Activated CD8-positive, alpha-beta memory T cell treated with anti-CD3 and anti-CD28 coated beads, Interleukin-2, amount 10 ng/mL, durations not matched to agents 7 days and 5 days (primary cell): ENCODE results near the gene LDB2. TPM values are rescaled to one million over a fixed set of nuclear protein-coding genes. Genes with fewer than 3 reads are reported as not detected.

Source experiments
- ATAC-seq: fragments of 150-1000 bp; cut with Tn5 transposase; one replicate; pipeline ENCODE4 v1.10.0; 2021; ENCODE audit warnings: moderate library complexity
- CTCF ChIA-PET: fragments of 350-600 bp; sonication (Branson Sonifier 250); formaldehyde crosslinking; loops from one replicate; lab custom pipeline; 2021; ENCODE audit warnings: antibody characterized with exemption; lab: Charles Lee
- DNase-seq: peaks from one replicate; pipeline ENCODE4 v3.0.0-alpha.2; 2020
- H3K27ac Mint-ChIP-seq: one replicate; pipeline ENCODE4 v1.8.0; 2021; ENCODE audit warnings: mild to moderate bottlenecking, mixed read lengths
- H3K27me3 Mint-ChIP-seq: one replicate; pipeline ENCODE4 v1.8.0; 2021; ENCODE audit warnings: mixed read lengths
- H3K36me3 Mint-ChIP-seq: one replicate; pipeline ENCODE4 v1.8.0; 2021; ENCODE audit warnings: mild to moderate bottlenecking, mixed read lengths
- H3K4me1 Mint-ChIP-seq: one replicate; pipeline ENCODE4 v1.8.0; 2021; ENCODE audit warnings: mixed read lengths
- H3K4me3 Mint-ChIP-seq: one replicate; pipeline ENCODE4 v1.8.0; 2021; ENCODE audit warnings: mild to moderate bottlenecking, moderate library complexity, mixed read lengths
- H3K9me3 Mint-ChIP-seq: one replicate; pipeline ENCODE4 v1.8.0; 2022; ENCODE audit warnings: low read depth, mixed read lengths
- total RNA-seq, 2 experiments: library from RNA; stranded (reverse); gene quantifications; one replicate each; pipeline ENCODE4 v1.2.3, GENCODE V29; 2021

LDB2 gene
- total RNA-seq, 2 experiments from 2014 or later = not detected

DNA sequence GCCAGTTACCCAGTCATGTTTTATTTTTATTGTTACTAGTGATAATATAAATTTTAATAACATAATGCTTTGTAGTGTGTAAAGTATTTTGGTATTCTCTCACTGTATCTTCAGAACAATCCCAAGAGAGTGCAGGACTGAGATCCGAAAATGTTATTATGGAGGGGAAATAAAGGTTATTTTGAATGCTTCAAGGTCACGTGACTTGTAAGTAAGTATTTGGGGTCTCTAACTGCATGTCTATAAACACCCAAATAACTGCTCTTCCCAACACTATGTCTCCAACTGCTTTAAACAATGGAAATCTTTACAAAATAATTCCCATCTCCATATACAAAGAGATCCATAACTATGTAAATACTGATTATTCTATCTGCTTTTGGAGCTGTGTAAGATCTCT, 302.2 kb downstream of the LDB2 start:
- Mint-ChIP-seq H3K36me3 (no peaks in the 10 kb centered on the region), H3K27ac (no peak overlapping the region), H3K4me1 (no peaks in the 10 kb centered on the region), H3K4me3 (no peak overlapping the region), H3K9me3 (no peaks in the 10 kb centered on the region), H3K27me3 (no peaks in the 10 kb centered on the region)
- DNase-seq (no peak), ATAC-seq (no peak)
- CTCF ChIA-PET = no interaction called here

- H3K4me3 Mint-ChIP-seq = no peak overlapping the region
- H3K27ac Mint-ChIP-seq = no peak overlapping the region
- DNase-seq (no peak), ATAC-seq (no peak)
- H3K36me3 Mint-ChIP-seq = no peaks in the 10 kb centered on the region
- H3K9me3 Mint-ChIP-seq = no peaks in the 10 kb centered on the region
- CTCF ChIA-PET = no interaction called here
- H3K4me1 Mint-ChIP-seq = no peaks in the 10 kb centered on the region
- no peaks in the 10 kb centered on the region for H3K27me3 Mint-ChIP-seq
Measured at GRCh38 chr4:16594128-16594527, 304.3 kb downstream of the LDB2 start.

- Mint-ChIP-seq H3K9me3 (no peaks in the 10 kb centered on the region), H3K27ac (no peak overlapping the region), H3K4me1 (no peaks in the 10 kb centered on the region), H3K4me3 (no peak overlapping the region), H3K27me3 (no peaks in the 10 kb centered on the region), H3K36me3 (no peaks in the 10 kb centered on the region)
- ATAC-seq (no peak), DNase-seq (no peak)
- CTCF ChIA-PET = no interaction called here
Measured at GRCh38 chr4:16593386-16593785, 305.1 kb downstream of the LDB2 start.

GRCh38 chr4:16591272-16591826, 307.1 kb downstream of the LDB2 start:
- H3K4me3 Mint-ChIP-seq = no peak overlapping the region
- H3K9me3 Mint-ChIP-seq = no peaks in the 10 kb centered on the region
- H3K27ac Mint-ChIP-seq = no peak overlapping the region
- DNase-seq (no peak), ATAC-seq (no peak)
- H3K4me1 Mint-ChIP-seq = no peaks in the 10 kb centered on the region
- H3K36me3 Mint-ChIP-seq = no peaks in the 10 kb centered on the region
- H3K27me3 Mint-ChIP-seq = no peaks in the 10 kb centered on the region
- CTCF ChIA-PET = no interaction called here

DNA sequence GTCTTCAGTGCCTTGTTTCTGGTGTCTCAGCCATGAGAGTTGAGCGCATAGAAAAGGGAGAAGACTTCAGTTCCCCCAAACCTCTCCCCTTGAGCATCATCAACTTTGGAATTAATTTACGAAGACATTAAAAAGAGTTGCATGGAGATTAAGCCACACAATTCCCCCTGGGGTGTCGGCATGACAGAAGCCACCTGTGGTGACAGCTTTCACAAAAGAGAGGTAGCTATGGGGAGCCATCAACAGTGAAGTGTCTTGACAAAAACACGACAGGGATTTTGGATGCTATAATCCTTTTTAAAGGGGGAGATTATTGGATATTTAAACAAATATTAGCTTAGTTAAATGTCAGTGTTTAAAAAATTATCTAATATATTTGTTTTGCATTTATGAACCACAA, 307.6 kb downstream of the LDB2 start:
- Mint-ChIP-seq H3K27me3 (no peaks in the 10 kb centered on the region), H3K36me3 (no peaks in the 10 kb centered on the region), H3K9me3 (no peaks in the 10 kb centered on the region), H3K27ac (no peak overlapping the region), H3K4me3 (no peak overlapping the region), H3K4me1 (no peaks in the 10 kb centered on the region)
- CTCF ChIA-PET = no interaction called here
- DNase-seq = no peak
- ATAC-seq = no peak

DNA sequence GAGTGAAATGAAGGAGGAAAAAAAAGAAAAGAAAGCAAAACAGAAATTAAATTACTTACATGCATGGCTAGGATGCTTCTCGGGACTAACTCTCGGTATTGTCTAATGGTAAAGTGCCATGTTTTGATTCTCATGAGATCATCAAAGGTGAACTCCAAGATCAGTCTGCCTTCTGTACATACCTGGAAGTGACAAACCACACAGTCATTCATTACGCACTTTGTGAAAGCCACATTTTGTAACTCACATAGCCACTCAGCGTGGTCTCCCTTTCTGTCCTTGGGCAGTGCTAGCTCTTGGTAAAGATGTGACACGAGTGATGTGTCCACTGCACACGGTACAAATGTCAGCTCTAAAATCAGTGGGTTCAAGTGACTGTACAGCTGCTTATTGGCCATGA, 309.8 kb downstream of the LDB2 start:
- ATAC-seq = no peak
- H3K36me3 Mint-ChIP-seq = no peaks in the 10 kb centered on the region
- no peak overlapping the region for H3K27ac Mint-ChIP-seq
- H3K4me3 Mint-ChIP-seq = no peak overlapping the region
- no peaks in the 10 kb centered on the region for H3K27me3 Mint-ChIP-seq
- H3K4me1 Mint-ChIP-seq = no peaks in the 10 kb centered on the region
- CTCF ChIA-PET = no interaction called here
- DNase-seq = no peak
- H3K9me3 Mint-ChIP-seq = peaks cover 3% of the 10 kb centered on the region

GRCh38 chr4:16588149-16588548, 310.3 kb downstream of the LDB2 start:
- CTCF ChIA-PET = no interaction called here
- no peaks in the 10 kb centered on the region for H3K4me1 Mint-ChIP-seq
- no peak for ATAC-seq
- DNase-seq = no peak
- H3K9me3 Mint-ChIP-seq = peaks cover 3% of the 10 kb centered on the region
- H3K36me3 Mint-ChIP-seq = no peaks in the 10 kb centered on the region
- H3K4me3 Mint-ChIP-seq = no peak overlapping the region
- H3K27me3 Mint-ChIP-seq = no peaks in the 10 kb centered on the region
- no peak overlapping the region for H3K27ac Mint-ChIP-seq

- H3K27ac Mint-ChIP-seq = no peak overlapping the region
- H3K27me3 Mint-ChIP-seq = no peaks in the 10 kb centered on the region
- H3K4me3 Mint-ChIP-seq = no peak overlapping the region
- CTCF ChIA-PET = no interaction called here
- H3K36me3 Mint-ChIP-seq = no peaks in the 10 kb centered on the region
- no peaks in the 10 kb centered on the region for H3K4me1 Mint-ChIP-seq
- ATAC-seq (no peak), DNase-seq (no peak)
- H3K9me3 Mint-ChIP-seq = peaks cover 3% of the 10 kb centered on the region
Measured at GRCh38 chr4:16585053-16585452, 313.4 kb downstream of the LDB2 start.

GRCh38 chr4:16583764-16584163, 314.7 kb downstream of the LDB2 start:
- Mint-ChIP-seq H3K27ac (no peak overlapping the region), H3K4me3 (no peak overlapping the region), H3K36me3 (no peaks in the 10 kb centered on the region), H3K27me3 (no peaks in the 10 kb centered on the region), H3K9me3 (peaks cover 3% of the 10 kb centered on the region), H3K4me1 (no peaks in the 10 kb centered on the region)
- CTCF ChIA-PET = no interaction called here
- DNase-seq (no peak), ATAC-seq (no peak)

DNA sequence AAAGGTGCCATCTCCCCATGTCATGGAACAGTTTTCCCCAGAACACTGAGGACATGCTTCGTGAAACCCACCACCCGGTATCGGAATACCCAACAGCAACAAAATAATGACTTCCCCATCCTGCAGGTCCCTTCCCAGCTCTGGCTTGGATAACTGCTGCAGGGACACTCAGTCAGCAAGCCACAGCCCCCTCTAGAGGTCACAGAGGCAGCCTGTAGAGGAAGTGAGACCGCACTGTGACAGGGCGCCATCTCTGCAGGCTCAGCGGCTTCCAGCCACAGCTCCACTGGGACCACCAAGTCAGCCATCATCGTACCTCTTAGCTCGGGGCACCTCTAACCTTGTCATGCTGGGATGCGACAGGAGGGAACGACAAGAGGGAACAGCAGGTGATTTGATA, 315.9 kb downstream of the LDB2 start:
- Mint-ChIP-seq H3K27ac (no peak overlapping the region), H3K27me3 (no peaks in the 10 kb centered on the region), H3K36me3 (no peaks in the 10 kb centered on the region), H3K9me3 (peaks cover 3% of the 10 kb centered on the region), H3K4me1 (no peaks in the 10 kb centered on the region), H3K4me3 (no peak overlapping the region)
- CTCF ChIA-PET = no interaction called here
- ATAC-seq (no peak), DNase-seq (no peak)

GRCh38 chr4:16582036-16582435, 316.4 kb downstream of the LDB2 start:
- no peak overlapping the region for H3K4me3 Mint-ChIP-seq
- DNase-seq (no peak), ATAC-seq (no peak)
- H3K27me3 Mint-ChIP-seq = no peaks in the 10 kb centered on the region
- peaks cover 3% of the 10 kb centered on the region for H3K9me3 Mint-ChIP-seq
- H3K27ac Mint-ChIP-seq = no peak overlapping the region
- CTCF ChIA-PET = no interaction called here
- no peaks in the 10 kb centered on the region for H3K36me3 Mint-ChIP-seq
- no peaks in the 10 kb centered on the region for H3K4me1 Mint-ChIP-seq

DNA sequence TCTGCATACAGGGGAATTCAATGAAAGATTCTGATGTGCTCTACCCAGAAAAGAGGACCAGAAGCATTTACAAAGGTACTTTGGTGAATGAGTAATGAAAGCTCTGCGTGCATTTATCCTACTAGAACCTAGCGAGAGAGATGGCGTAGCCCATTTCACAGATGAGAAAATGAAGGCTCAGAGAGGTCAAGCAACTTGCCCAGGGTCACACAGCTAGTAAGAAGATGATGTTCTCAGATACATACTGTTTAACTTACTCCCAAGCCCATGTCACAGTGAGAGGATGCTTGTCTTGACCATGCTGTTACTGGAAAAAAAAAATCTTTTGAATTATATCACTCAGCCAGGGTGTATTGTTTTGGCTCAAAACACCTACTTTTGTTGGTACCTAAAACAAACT, 317.3 kb downstream of the LDB2 start:
- Mint-ChIP-seq H3K4me1 (no peaks in the 10 kb centered on the region), H3K36me3 (no peaks in the 10 kb centered on the region), H3K9me3 (peaks cover 3% of the 10 kb centered on the region), H3K27ac (no peak overlapping the region), H3K27me3 (no peaks in the 10 kb centered on the region), H3K4me3 (no peak overlapping the region)
- ATAC-seq = no peak
- CTCF ChIA-PET = no interaction called here
- DNase-seq = no peak

DNA sequence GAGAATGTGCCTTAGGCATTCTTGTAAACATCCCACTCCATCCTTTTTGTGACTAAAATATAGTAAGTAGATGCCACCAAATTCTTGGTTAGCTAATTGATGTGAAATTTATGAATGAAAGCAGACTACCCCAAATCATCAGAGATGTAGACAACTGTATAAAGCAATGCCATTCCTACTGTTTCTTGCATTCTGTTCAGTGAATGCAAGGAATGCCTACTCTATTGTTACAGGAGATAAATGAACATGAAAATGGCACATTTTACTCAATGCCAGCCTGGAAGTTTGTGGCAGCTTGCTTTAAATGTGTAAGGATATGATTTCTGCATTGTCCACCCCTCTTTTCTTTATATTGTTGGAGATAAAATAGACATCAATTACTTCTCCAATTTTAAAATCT, 317.9 kb downstream of the LDB2 start:
- Mint-ChIP-seq H3K36me3 (no peaks in the 10 kb centered on the region), H3K9me3 (peaks cover 3% of the 10 kb centered on the region), H3K27ac (no peak overlapping the region), H3K27me3 (no peaks in the 10 kb centered on the region), H3K4me1 (no peaks in the 10 kb centered on the region), H3K4me3 (no peak overlapping the region)
- ATAC-seq = no peak
- no peak for DNase-seq
- CTCF ChIA-PET = no interaction called here

DNA sequence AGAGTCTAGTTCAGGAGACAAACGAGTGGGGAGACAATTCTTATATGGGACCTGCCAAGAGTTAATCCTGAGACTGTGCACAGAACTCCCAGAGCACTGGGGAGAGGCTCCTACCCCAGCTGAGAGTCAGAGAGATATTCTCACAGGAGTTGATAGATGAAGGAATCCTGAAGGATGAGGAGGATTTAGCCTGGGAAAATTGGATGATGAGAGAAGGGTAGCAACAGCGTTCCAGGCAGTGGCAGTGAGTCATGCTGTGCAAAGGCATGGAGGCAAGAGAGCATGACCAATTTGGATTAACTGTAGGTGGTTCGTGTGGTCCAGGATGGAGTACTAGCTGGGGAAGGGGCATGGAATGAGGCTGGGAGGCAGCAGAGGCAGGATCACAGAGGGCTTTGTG, 318.6 kb downstream of the LDB2 start:
- Mint-ChIP-seq H3K4me1 (no peaks in the 10 kb centered on the region), H3K27me3 (no peaks in the 10 kb centered on the region), H3K36me3 (no peaks in the 10 kb centered on the region), H3K4me3 (no peak overlapping the region), H3K27ac (no peak overlapping the region), H3K9me3 (peaks cover 3% of the 10 kb centered on the region)
- CTCF ChIA-PET = interaction anchor here (0.5 kb wide), 1 partner anchor 9 kb away, joined by 3 read pairs; no protein-coding TSS in a partner anchor
- DNase-seq (no peak), ATAC-seq (no peak)

- Mint-ChIP-seq H3K27me3 (no peaks in the 10 kb centered on the region), H3K36me3 (no peaks in the 10 kb centered on the region), H3K4me3 (no peak overlapping the region), H3K27ac (no peak overlapping the region), H3K4me1 (no peaks in the 10 kb centered on the region), H3K9me3 (no peaks in the 10 kb centered on the region)
- DNase-seq (no peak), ATAC-seq (no peak)
- CTCF ChIA-PET = no interaction called here
Measured at GRCh38 chr4:16577177-16577576, 321.3 kb downstream of the LDB2 start.
